Measurements from ENCODE around the gene IFNA6.

Gene IFNA6

DNA sequence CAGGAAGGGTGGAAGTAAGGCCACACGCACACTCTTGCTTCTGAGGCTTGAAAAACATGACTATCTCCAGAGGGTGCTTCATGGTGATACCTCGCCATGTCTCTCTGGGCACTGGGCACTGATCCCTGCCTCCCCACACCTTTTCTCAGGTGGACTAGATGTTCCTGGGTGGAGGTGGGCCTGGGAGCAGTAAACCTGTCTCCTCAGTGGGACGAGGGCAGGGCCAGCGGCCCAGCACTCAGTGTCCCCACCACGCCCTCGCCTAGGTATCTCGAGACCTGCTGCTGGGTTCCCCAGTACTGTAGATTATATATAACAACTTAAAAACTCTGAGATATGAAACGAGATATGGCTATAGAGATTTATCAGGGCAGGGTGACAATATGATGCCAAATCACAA, 11.6 kb upstream of the IFNA6 start:
- H3K9me3 ChIP-seq (replicated peaks; ENCODE audit: insufficient read depth, low read length) = no peaks in the 10 kb centered on the region
- DNase-seq = no peak
- TF ChIP-seq EZH2 (optimal IDR thresholded peaks at IDR 0.05; ENCODE audit: low read depth, low read length) (no peak), EZH2phosphoT487 (IDR thresholded peaks at IDR 0.05; ENCODE audit: low read length) (no peak)
- TF ChIP-seq, protein P1, sequence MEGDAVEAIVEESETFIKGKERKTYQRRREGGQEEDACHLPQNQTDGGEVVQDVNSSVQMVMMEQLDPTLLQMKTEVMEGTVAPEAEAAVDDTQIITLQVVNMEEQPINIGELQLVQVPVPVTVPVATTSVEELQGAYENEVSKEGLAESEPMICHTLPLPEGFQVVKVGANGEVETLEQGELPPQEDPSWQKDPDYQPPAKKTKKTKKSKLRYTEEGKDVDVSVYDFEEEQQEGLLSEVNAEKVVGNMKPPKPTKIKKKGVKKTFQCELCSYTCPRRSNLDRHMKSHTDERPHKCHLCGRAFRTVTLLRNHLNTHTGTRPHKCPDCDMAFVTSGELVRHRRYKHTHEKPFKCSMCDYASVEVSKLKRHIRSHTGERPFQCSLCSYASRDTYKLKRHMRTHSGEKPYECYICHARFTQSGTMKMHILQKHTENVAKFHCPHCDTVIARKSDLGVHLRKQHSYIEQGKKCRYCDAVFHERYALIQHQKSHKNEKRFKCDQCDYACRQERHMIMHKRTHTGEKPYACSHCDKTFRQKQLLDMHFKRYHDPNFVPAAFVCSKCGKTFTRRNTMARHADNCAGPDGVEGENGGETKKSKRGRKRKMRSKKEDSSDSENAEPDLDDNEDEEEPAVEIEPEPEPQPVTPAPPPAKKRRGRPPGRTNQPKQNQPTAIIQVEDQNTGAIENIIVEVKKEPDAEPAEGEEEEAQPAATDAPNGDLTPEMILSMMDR (IDR thresholded peaks at IDR 0.05; ENCODE audit: low read length) = no peak
- no peaks in the 10 kb centered on the region for H3K9me2 ChIP-seq (replicated peaks; ENCODE audit: insufficient read depth, low read length)
- no peaks in the 10 kb centered on the region for H3K36me3 ChIP-seq (replicated peaks; ENCODE audit: insufficient read depth, low read length)
- H3K4me1 ChIP-seq (ENCODE audit: low read length) = no peaks in the 10 kb centered on the region
- H3K27me3 ChIP-seq (replicated peaks; ENCODE audit: insufficient read depth, low read length) = peaks cover 30% of the 10 kb centered on the region
- H4K20me1 ChIP-seq (ENCODE audit: insufficient read depth, low read length) = no peaks in the 10 kb centered on the region
- H3K27ac ChIP-seq (ENCODE audit: low read length) = no peak overlapping the region
- no peak overlapping the region for H3K4me3 ChIP-seq (ENCODE audit: low read length)
- no peak overlapping the region for H2AFZ ChIP-seq (ENCODE audit: low read length)
- H3K4me2 ChIP-seq (ENCODE audit: low read depth, low read length) = no peak overlapping the region
- H3K9ac ChIP-seq (ENCODE audit: low read length) = no peak overlapping the region
- no peaks in the 10 kb centered on the region for H3F3A ChIP-seq (ENCODE audit: insufficient read depth, low read length)
- H3K79me2 ChIP-seq (ENCODE audit: low read length) = no peaks in the 10 kb centered on the region

DNA sequence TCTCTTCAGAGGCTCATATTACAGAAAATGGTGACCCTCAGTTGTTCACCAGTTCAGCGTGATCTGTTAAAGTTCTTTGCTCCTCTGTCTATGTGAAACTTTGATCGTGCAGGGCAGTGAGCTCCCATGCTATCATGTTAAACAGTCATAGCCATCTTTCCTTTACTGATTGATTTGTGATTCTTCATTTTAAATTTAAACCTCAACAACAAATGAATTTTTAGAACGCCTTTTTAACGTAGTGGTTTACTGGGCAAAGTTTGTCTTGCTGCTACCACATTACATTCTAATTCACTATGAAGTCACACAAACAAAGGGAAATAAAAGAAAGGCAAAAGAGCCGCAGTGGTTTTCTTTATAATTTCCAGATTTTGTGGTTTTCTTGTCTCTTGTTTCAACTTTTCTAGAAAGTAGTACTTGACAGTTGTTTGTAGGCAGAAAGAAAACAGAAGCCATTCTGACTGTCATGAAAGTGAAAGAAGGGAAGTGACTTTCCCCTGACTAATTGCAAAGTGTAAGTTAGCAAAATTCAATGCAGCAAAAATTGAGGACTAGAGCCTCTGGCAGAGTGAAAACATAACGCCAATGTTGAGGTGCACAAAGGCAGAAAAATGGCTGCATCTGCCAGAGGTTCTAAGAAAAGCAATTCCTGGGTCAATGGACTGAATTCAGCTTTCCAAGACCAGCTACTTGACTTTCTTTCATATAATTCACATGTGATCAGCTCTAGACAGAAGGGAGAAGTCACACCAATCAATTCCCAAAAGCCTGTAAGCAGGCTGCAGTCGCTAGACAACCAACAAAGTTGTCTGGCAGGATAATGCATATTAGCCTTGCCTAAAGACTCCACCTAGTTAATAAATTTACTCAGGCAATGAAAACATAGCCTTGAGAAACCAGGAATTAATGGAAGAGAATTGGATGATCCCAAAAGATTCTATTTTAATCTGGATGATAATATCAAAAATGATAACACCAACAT, 7.1 kb upstream of the IFNA6 start:
- Histone ChIP-seq H4K20me1 (ENCODE audit: insufficient read depth, low read length) (no peaks in the 10 kb centered on the region), H3K36me3 (replicated peaks; ENCODE audit: insufficient read depth, low read length) (no peaks in the 10 kb centered on the region), H3K9me2 (replicated peaks; ENCODE audit: insufficient read depth, low read length) (no peaks in the 10 kb centered on the region), H2AFZ (ENCODE audit: low read length) (no peak overlapping the region), H3K4me3 (ENCODE audit: low read length) (no peak overlapping the region), H3K4me2 (ENCODE audit: low read depth, low read length) (peak overlapping the region; percentile 41; the same call in 1 of the 2 replicates), H3K4me1 (ENCODE audit: low read length) (no peaks in the 10 kb centered on the region), H3K9ac (ENCODE audit: low read length) (no peak overlapping the region), H3K27ac (ENCODE audit: low read length) (no peak overlapping the region), H3K9me3 (replicated peaks; ENCODE audit: insufficient read depth, low read length) (no peaks in the 10 kb centered on the region), H3K79me2 (ENCODE audit: low read length) (no peaks in the 10 kb centered on the region), H3F3A (ENCODE audit: insufficient read depth, low read length) (no peaks in the 10 kb centered on the region), H3K27me3 (replicated peaks; ENCODE audit: insufficient read depth, low read length) (peaks cover 50% of the 10 kb centered on the region)
- DNase-seq = peak; percentile 46
- TF ChIP-seq EZH2phosphoT487 (IDR thresholded peaks at IDR 0.05; ENCODE audit: low read length) (peak; percentile 86; the same call in 1 of the 2 replicates), EZH2 (optimal IDR thresholded peaks at IDR 0.05; ENCODE audit: low read depth, low read length) (no peak)
- TF ChIP-seq, protein P1 (IDR thresholded peaks at IDR 0.05; ENCODE audit: low read length) = no peak

DNA sequence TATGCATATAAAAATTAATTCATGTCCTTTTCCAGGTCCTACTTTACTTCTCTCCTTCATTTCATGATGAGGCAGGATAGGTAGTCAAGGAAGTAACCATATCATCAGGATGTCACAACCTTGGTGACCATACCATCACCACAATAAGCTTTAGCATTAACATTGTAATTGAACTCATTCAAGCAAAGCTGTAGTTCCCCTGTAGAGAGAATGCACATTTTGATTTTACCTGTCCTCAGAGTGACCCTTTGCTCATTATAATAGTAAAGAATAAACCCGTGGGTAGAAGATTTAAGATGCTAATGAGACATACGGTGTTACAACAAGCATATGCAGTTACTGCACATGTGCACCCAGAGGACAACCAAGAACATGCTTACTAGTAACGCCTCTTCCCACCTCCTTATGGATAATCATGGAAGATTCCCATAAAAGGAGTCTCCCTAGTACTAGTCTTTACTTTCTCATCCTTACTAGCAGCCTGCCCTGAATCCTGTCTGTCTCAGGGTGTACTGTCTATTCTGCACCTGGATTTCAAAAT, 2.2 kb downstream of the IFNA6 start:
- Histone ChIP-seq H3K27ac (ENCODE audit: low read length) (no peak overlapping the region), H3K36me3 (replicated peaks; ENCODE audit: insufficient read depth, low read length) (no peaks in the 10 kb centered on the region), H3K4me1 (ENCODE audit: low read length) (no peaks in the 10 kb centered on the region), H3K4me2 (ENCODE audit: low read depth, low read length) (no peak overlapping the region), H3K4me3 (ENCODE audit: low read length) (no peak overlapping the region), H3K79me2 (ENCODE audit: low read length) (no peaks in the 10 kb centered on the region), H3F3A (ENCODE audit: insufficient read depth, low read length) (no peaks in the 10 kb centered on the region), H3K9me3 (replicated peaks; ENCODE audit: insufficient read depth, low read length) (no peaks in the 10 kb centered on the region), H2AFZ (ENCODE audit: low read length) (no peak overlapping the region), H3K9me2 (replicated peaks; ENCODE audit: insufficient read depth, low read length) (no peaks in the 10 kb centered on the region), H4K20me1 (ENCODE audit: insufficient read depth, low read length) (no peaks in the 10 kb centered on the region), H3K9ac (ENCODE audit: low read length) (no peak overlapping the region), H3K27me3 (replicated peaks; ENCODE audit: insufficient read depth, low read length) (no peaks in the 10 kb centered on the region)
- no peak for TF ChIP-seq EZH2phosphoT487 (IDR thresholded peaks at IDR 0.05; ENCODE audit: low read length)
- TF ChIP-seq EZH2 (optimal IDR thresholded peaks at IDR 0.05; ENCODE audit: low read depth, low read length) = no peak
- TF ChIP-seq, protein P1 (IDR thresholded peaks at IDR 0.05; ENCODE audit: low read length) = no peak
- DNase-seq = no peak
